Neural crest cell (in vitro differentiated cells): ENCODE data around the gene NTM. TPM values are rescaled to one million over a fixed set of nuclear protein-coding genes. Genes with fewer than 3 reads are reported as not detected.

Experiments used
- DNase-seq: peaks from one replicate; pipeline ENCODE4 v3.0.0; 2021; ENCODE audit warnings: low read depth, mixed read lengths, low spot score
- H3K27ac Mint-ChIP-seq: one replicate; pipeline ENCODE4 v1.8.0; 2021; ENCODE audit warnings: mild to moderate bottlenecking, mixed read lengths; ENCODE audit not compliant: unreplicated experiment
- H3K27me3 Mint-ChIP-seq: 2 replicates; pipeline ENCODE4 v1.8.0; 2021; ENCODE audit warnings: low read depth, mild to moderate bottlenecking, mixed read lengths
- H3K36me3 Mint-ChIP-seq: 2 replicates; pipeline ENCODE4 v1.8.0; 2021; ENCODE audit warnings: low read depth, mild to moderate bottlenecking, mixed read lengths
- H3K4me1 Mint-ChIP-seq: 2 replicates; pipeline ENCODE4 v1.8.0; 2021; ENCODE audit warnings: mixed read lengths
- H3K4me3 Mint-ChIP-seq: one replicate; pipeline ENCODE4 v1.8.0; 2021; ENCODE audit warnings: mild to moderate bottlenecking, mixed read lengths
- H3K9me3 Mint-ChIP-seq: 2 replicates; pipeline ENCODE4 v1.8.0; 2021; ENCODE audit warnings: mixed read lengths
- CTCF ChIP-seq: fragments of 200-600 bp; sonication (generic); conservative IDR thresholded peaks from 2 replicates; pipeline ENCODE4 v1.5.0; 2021; ENCODE audit warnings: antibody characterized with exemption, mild to moderate bottlenecking
- total RNA-seq: library from RNA; stranded (reverse); gene quantifications from 2 replicates; pipeline ENCODE4 v1.2.1, GENCODE V29; 2021

Gene NTM
- total RNA-seq, 1 donor from 2014 or later, result 11.3 TPM

GRCh38 chr11:131671734-131672133, 301.3 kb downstream of the NTM start:
- Mint-ChIP-seq H3K36me3 (no peaks in the 10 kb centered on the region), H3K4me1 (peaks cover 41% of the 10 kb centered on the region), H3K27ac (no peak overlapping the region), H3K9me3 (no peaks in the 10 kb centered on the region), H3K27me3 (peaks cover 2% of the 10 kb centered on the region), H3K4me3 (no peak overlapping the region)
- peak; percentile 26 for TF ChIP-seq CTCF
- DNase-seq, result no peak

- DNase-seq, result no peak
- H3K36me3 Mint-ChIP-seq, result no peaks in the 10 kb centered on the region
- no peak for TF ChIP-seq CTCF
- H3K27me3 Mint-ChIP-seq, result peaks cover 2% of the 10 kb centered on the region
- H3K4me1 Mint-ChIP-seq, result peaks cover 41% of the 10 kb centered on the region
- no peaks in the 10 kb centered on the region for H3K9me3 Mint-ChIP-seq
- H3K27ac Mint-ChIP-seq, result no peak overlapping the region
- H3K4me3 Mint-ChIP-seq, result no peak overlapping the region
These were observed 301.8 kb downstream of the NTM start for GRCh38 chr11:131672191-131672590.

GRCh38 chr11:131674051-131674755, 303.8 kb downstream of the NTM start:
- Mint-ChIP-seq H3K9me3 (no peaks in the 10 kb centered on the region), H3K4me1 (peaks cover 26% of the 10 kb centered on the region), H3K36me3 (no peaks in the 10 kb centered on the region), H3K4me3 (no peak overlapping the region), H3K27ac (no peak overlapping the region), H3K27me3 (peaks cover 2% of the 10 kb centered on the region)
- DNase-seq, result peak; percentile 80
- peak; percentile 100 for TF ChIP-seq CTCF

- no peak for DNase-seq
- Mint-ChIP-seq H3K27me3 (peaks cover 2% of the 10 kb centered on the region), H3K4me1 (peaks cover 17% of the 10 kb centered on the region), H3K9me3 (no peaks in the 10 kb centered on the region), H3K4me3 (no peak overlapping the region), H3K36me3 (no peaks in the 10 kb centered on the region), H3K27ac (no peak overlapping the region)
- no peak for TF ChIP-seq CTCF
These were observed 304.9 kb downstream of the NTM start for GRCh38 chr11:131675121-131675888.

GRCh38 chr11:131677828-131678470, 307.5 kb downstream of the NTM start:
- DNase-seq, result no peak
- Mint-ChIP-seq H3K9me3 (no peaks in the 10 kb centered on the region), H3K27me3 (peaks cover 2% of the 10 kb centered on the region), H3K4me3 (no peak overlapping the region), H3K27ac (no peak overlapping the region), H3K4me1 (peaks cover 12% of the 10 kb centered on the region), H3K36me3 (no peaks in the 10 kb centered on the region)
- TF ChIP-seq CTCF, result no peak
